COLO668 (cell line): ENCODE measurements around the gene PREX1.

Experiments used
- DNase-seq: peaks from one replicate; lab custom pipeline; 2025; ENCODE audit not compliant: unreplicated experiment; lab: John Stamatoyannopoulos, UW

Gene PREX1

GRCh38 chr20:48722002-48722731 lies 105.6 kb downstream of the PREX1 start:
- DNase-seq, result no peak

GRCh38 chr20:48721324-48722001 lies 106.3 kb downstream of the PREX1 start:
- no peak for DNase-seq

- DNase-seq, result no peak
These were observed 107.4 kb downstream of the PREX1 start for GRCh38 chr20:48720256-48720985.

- no peak for DNase-seq
These were observed 108.1 kb downstream of the PREX1 start for GRCh38 chr20:48719598-48720255.

GRCh38 chr20:48718786-48719578 lies 108.8 kb downstream of the PREX1 start:
- DNase-seq, result no peak

GRCh38 chr20:48717680-48718223 lies 110.0 kb downstream of the PREX1 start:
- DNase-seq, result no peak

GRCh38 chr20:48717095-48717672 lies 110.6 kb downstream of the PREX1 start:
- DNase-seq, result no peak

- no peak for DNase-seq
These were observed 111.3 kb downstream of the PREX1 start for GRCh38 chr20:48716541-48716940.

- DNase-seq, result no peak
These were observed 111.7 kb downstream of the PREX1 start for GRCh38 chr20:48716086-48716485.

GRCh38 chr20:48714764-48715163 lies 113.0 kb downstream of the PREX1 start:
- DNase-seq, result no peak

GRCh38 chr20:48711696-48712464 lies 115.9 kb downstream of the PREX1 start:
- DNase-seq, result no peak

- DNase-seq, result no peak
These were observed 116.8 kb downstream of the PREX1 start for GRCh38 chr20:48711044-48711428.

- no peak for DNase-seq
These were observed 117.3 kb downstream of the PREX1 start for GRCh38 chr20:48710341-48711043.

- DNase-seq, result no peak
These were observed 118.1 kb downstream of the PREX1 start for GRCh38 chr20:48709744-48710143.

- no peak for DNase-seq
These were observed 118.6 kb downstream of the PREX1 start for GRCh38 chr20:48709058-48709691.

GRCh38 chr20:48708630-48709029 lies 119.2 kb downstream of the PREX1 start:
- no peak for DNase-seq

- DNase-seq, result no peak
These were observed 119.7 kb downstream of the PREX1 start for GRCh38 chr20:48708116-48708515.

- no peak for DNase-seq
These were observed 121.0 kb downstream of the PREX1 start for GRCh38 chr20:48706710-48707365.
